Caco-2 (cell line): ENCODE results near the gene MAML2. TPM values are rescaled to one million over a fixed set of nuclear protein-coding genes. Genes with fewer than 3 reads are reported as not detected.

Experiments used
- BruUV-seq: library from RNA; stranded (reverse); fragments of 400-500 nt; replicated peaks from 2 replicates; lab custom pipeline; 2021; lab: Mats Ljungman, UMichigan
- CTCF ChIA-PET: fragments of 300-600 bp; sonication (Branson Sonifier 250); formaldehyde crosslinking; loops from one replicate; lab custom pipeline; 2022; ENCODE audit warnings: antibody characterized with exemption; lab: Charles Lee
- POLR2A ChIA-PET: fragments of 300-600 bp; sonication (Branson Sonifier 250); formaldehyde crosslinking; loops from one replicate; lab custom pipeline; 2022; ENCODE audit warnings: antibody characterized with exemption; lab: Charles Lee
- DNase-seq, 2 experiments: peaks; one replicate each; pipeline versions ENCODE4 v3.0.0 to v3.0.0-alpha.2; 2020 to 2022
- H3K27me3 ChIP-seq: replicated peaks from 2 replicates; pipeline ENCODE4 v1.6.0; 2011; ENCODE audit warnings: low read length; ENCODE audit not compliant: control insufficient read depth, insufficient read depth
- H3K36me3 ChIP-seq: 2 replicates; pipeline ENCODE4 v1.5.1; 2011; ENCODE audit warnings: low read length; ENCODE audit not compliant: control insufficient read depth, insufficient read depth
- H3K4me1 ChIP-seq: fragments of 250-450 bp; sonication (Bioruptor Pico); 2 replicates; pipeline ENCODE4 v1.5.1; 2020; ENCODE audit warnings: mild to moderate bottlenecking
- H3K4me3 ChIP-seq: 2 replicates; pipeline ENCODE4 v1.5.1; 2011; ENCODE audit warnings: low read depth, mild to moderate bottlenecking, control low read depth, low read length
- H3K9me3 ChIP-seq: fragments of 250-450 bp; sonication (Bioruptor Pico); 2 replicates; pipeline ENCODE4 v1.5.1; 2020; ENCODE audit warnings: mild to moderate bottlenecking, moderate library complexity
- H3K27ac Mint-ChIP-seq: one replicate; pipeline ENCODE4 v1.8.0; 2022; ENCODE audit warnings: mixed read lengths; ENCODE audit not compliant: unreplicated experiment
- H3K27me3 Mint-ChIP-seq: one replicate; pipeline ENCODE4 v1.8.0; 2022; ENCODE audit warnings: mixed read lengths; ENCODE audit not compliant: insufficient read depth, unreplicated experiment
- H3K36me3 Mint-ChIP-seq: one replicate; pipeline ENCODE4 v1.8.0; 2022; ENCODE audit warnings: mild to moderate bottlenecking, mixed read lengths; ENCODE audit not compliant: insufficient read depth, unreplicated experiment
- H3K4me1 Mint-ChIP-seq: one replicate; pipeline ENCODE4 v1.8.0; 2022; ENCODE audit warnings: low read depth, mixed read lengths; ENCODE audit not compliant: unreplicated experiment
- H3K4me3 Mint-ChIP-seq: one replicate; pipeline ENCODE4 v1.8.0; 2022; ENCODE audit warnings: mild to moderate bottlenecking, moderate library complexity, mixed read lengths; ENCODE audit not compliant: unreplicated experiment
- H3K9me3 Mint-ChIP-seq: one replicate; pipeline ENCODE4 v1.8.0; 2022; ENCODE audit warnings: mixed read lengths; ENCODE audit not compliant: unreplicated experiment
- CTCF ChIP-seq, 2 experiments: fragments of 200-600 bp in 1 of 2; IDR thresholded peaks; 1 replicate in 1 of 2; 2 replicates in 1 of 2; pipeline versions ENCODE4 v1.5.1 to v1.8.0; 2011 to 2022; ENCODE audit warnings: antibody characterized with exemption in 1 of 2, control low read depth in 1 of 2, inconsistent platforms in 1 of 2, low read depth in 1 of 2, low read length in 1 of 2, mild to moderate bottlenecking in 1 of 2, moderate library complexity in 1 of 2; ENCODE audit not compliant: insufficient read depth in 1 of 2, severe bottlenecking in 1 of 2, unreplicated experiment in 1 of 2
- intact Hi-C: fragments of 100-400 bp; cut with micrococcal nuclease; formaldehyde crosslinking; loops from one replicate; pipeline ENCODE4 v1.10.0; 2022; ENCODE audit not compliant: unreplicated experiment
- total RNA-seq: library from RNA; stranded (reverse); gene quantifications from 2 replicates; pipeline ENCODE4 v1.2.3, GENCODE V29; 2022

Gene MAML2
- total RNA-seq, 1 experiment from 2014 or later, result 11.5 TPM

- Mint-ChIP-seq H3K4me1 (peaks cover 58% of the 10 kb centered on the region), H3K4me3 (no peak overlapping the region), H3K27ac (peak overlapping the region; percentile 50), H3K27me3 (no peaks in the 10 kb centered on the region), H3K9me3 (no peaks in the 10 kb centered on the region), H3K36me3 (peaks cover 10% of the 10 kb centered on the region)
- CTCF ChIA-PET, result interaction anchor here (1.4 kb wide), 1 partner anchor 15 kb away, joined by 4 read pairs; the partner anchor contains the start of gene MAML2
- BruUV-seq, result no TSS peak
- DNase-seq, result no peak
- H3K27me3 ChIP-seq, result no peaks in the 10 kb centered on the region
- intact Hi-C loops, result no loop called here
- no peak for TF ChIP-seq CTCF (IDR thresholded peaks at IDR 0.05; ENCODE audit: insufficient read depth in 1 of 2, low read depth in 1 of 2, low read length in 1 of 2, severe bottlenecking in 1 of 2, unreplicated experiment in 1 of 2)
- no peaks in the 10 kb centered on the region for H3K9me3 ChIP-seq
- no peaks in the 10 kb centered on the region for H3K36me3 ChIP-seq
- POLR2A ChIA-PET, result no interaction called here
- peaks cover 63% of the 10 kb centered on the region for H3K4me1 ChIP-seq
- no peak overlapping the region for H3K4me3 ChIP-seq
These were observed 14.5 kb downstream of the MAML2 start for GRCh38 chr11:96328395-96329010.

GRCh38 chr11:96326959-96327358, 16.0 kb downstream of the MAML2 start:
- intact Hi-C loops, result no loop called here
- no peaks in the 10 kb centered on the region for H3K36me3 ChIP-seq
- no peaks in the 10 kb centered on the region for H3K27me3 ChIP-seq
- Mint-ChIP-seq H3K36me3 (peaks cover 17% of the 10 kb centered on the region), H3K9me3 (no peaks in the 10 kb centered on the region), H3K4me3 (no peak overlapping the region), H3K27ac (peak overlapping the region; percentile 12), H3K27me3 (no peaks in the 10 kb centered on the region), H3K4me1 (peaks cover 62% of the 10 kb centered on the region)
- ChIA-PET POLR2A (no interaction called here), CTCF (no interaction called here)
- no TSS peak for BruUV-seq
- peaks cover 67% of the 10 kb centered on the region for H3K4me1 ChIP-seq
- H3K9me3 ChIP-seq, result no peaks in the 10 kb centered on the region
- no peak overlapping the region for H3K4me3 ChIP-seq
- no peak for TF ChIP-seq CTCF (IDR thresholded peaks at IDR 0.05; ENCODE audit: insufficient read depth in 1 of 2, low read depth in 1 of 2, low read length in 1 of 2, severe bottlenecking in 1 of 2, unreplicated experiment in 1 of 2)
- no peak for DNase-seq

GRCh38 chr11:96324912-96325311, 18.1 kb downstream of the MAML2 start:
- ChIA-PET POLR2A (interaction anchor here (1.0 kb wide), 1 partner anchor 82 kb away, joined by 4 read pairs; no protein-coding TSS in a partner anchor), CTCF (interaction anchor here (0.9 to 1.7 kb wide), 2 partner anchors 17 to 18 kb away, joined by 3 to 9 read pairs; partner anchors contain the start of gene MAML2)
- H3K9me3 Mint-ChIP-seq, result no peaks in the 10 kb centered on the region
- H3K4me1 Mint-ChIP-seq, result peaks cover 64% of the 10 kb centered on the region
- H3K4me3 Mint-ChIP-seq, result peak overlapping the region; percentile 3
- no peaks in the 10 kb centered on the region for H3K9me3 ChIP-seq
- H3K36me3 ChIP-seq, result no peaks in the 10 kb centered on the region
- intact Hi-C loops, result loop anchor here (1.0 to 5.0 kb wide), 4 partner anchors 12 to 228 kb away; no protein-coding TSS in a partner anchor
- H3K27ac Mint-ChIP-seq, result peak overlapping the region; percentile 97
- BruUV-seq, result no TSS peak
- peaks cover 81% of the 10 kb centered on the region for H3K4me1 ChIP-seq
- peak in 1 of 2 experiments; percentile 52 for DNase-seq
- H3K27me3 ChIP-seq, result no peaks in the 10 kb centered on the region
- peaks cover 17% of the 10 kb centered on the region for H3K36me3 Mint-ChIP-seq
- H3K4me3 ChIP-seq, result no peak overlapping the region
- no peaks in the 10 kb centered on the region for H3K27me3 Mint-ChIP-seq
- TF ChIP-seq CTCF (IDR thresholded peaks at IDR 0.05; ENCODE audit: insufficient read depth in 1 of 2, low read depth in 1 of 2, low read length in 1 of 2, severe bottlenecking in 1 of 2, unreplicated experiment in 1 of 2), result no peak
